Measurements from ENCODE around the gene JSRP1.

Gene JSRP1

GRCh38 chr19:2212861-2213711, 43.1 kb downstream of the JSRP1 start:
- Histone ChIP-seq H2AFZ (no peak overlapping the region), H3K4me3 (ENCODE audit: low read depth, low read length) (no peak overlapping the region), H3K79me2 (no peaks in the 10 kb centered on the region), H3K27me3 (ENCODE audit: control insufficient read depth, insufficient read depth, low read length) (no peaks in the 10 kb centered on the region), H3K9me3 (ENCODE audit: control insufficient read depth, low read length) (no peaks in the 10 kb centered on the region), H3K27ac (no peak overlapping the region), H3K4me1 (no peaks in the 10 kb centered on the region), H3K9ac (no peak overlapping the region), H3K36me3 (ENCODE audit: control insufficient read depth, insufficient read depth, low read length) (no peaks in the 10 kb centered on the region), H3K4me2 (ENCODE audit: low read length) (no peak overlapping the region)
- TF ChIP-seq, protein P1, sequence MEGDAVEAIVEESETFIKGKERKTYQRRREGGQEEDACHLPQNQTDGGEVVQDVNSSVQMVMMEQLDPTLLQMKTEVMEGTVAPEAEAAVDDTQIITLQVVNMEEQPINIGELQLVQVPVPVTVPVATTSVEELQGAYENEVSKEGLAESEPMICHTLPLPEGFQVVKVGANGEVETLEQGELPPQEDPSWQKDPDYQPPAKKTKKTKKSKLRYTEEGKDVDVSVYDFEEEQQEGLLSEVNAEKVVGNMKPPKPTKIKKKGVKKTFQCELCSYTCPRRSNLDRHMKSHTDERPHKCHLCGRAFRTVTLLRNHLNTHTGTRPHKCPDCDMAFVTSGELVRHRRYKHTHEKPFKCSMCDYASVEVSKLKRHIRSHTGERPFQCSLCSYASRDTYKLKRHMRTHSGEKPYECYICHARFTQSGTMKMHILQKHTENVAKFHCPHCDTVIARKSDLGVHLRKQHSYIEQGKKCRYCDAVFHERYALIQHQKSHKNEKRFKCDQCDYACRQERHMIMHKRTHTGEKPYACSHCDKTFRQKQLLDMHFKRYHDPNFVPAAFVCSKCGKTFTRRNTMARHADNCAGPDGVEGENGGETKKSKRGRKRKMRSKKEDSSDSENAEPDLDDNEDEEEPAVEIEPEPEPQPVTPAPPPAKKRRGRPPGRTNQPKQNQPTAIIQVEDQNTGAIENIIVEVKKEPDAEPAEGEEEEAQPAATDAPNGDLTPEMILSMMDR (IDR thresholded peaks at IDR 0.05) = no peak

- TF ChIP-seq, protein P1 (IDR thresholded peaks at IDR 0.05) = no peak
Measured at GRCh38 chr19:2210987-2211740, 45.1 kb downstream of the JSRP1 start.

GRCh38 chr19:2210206-2210605, 46.0 kb downstream of the JSRP1 start:
- H3K79me2 ChIP-seq = peaks cover 6% of the 10 kb centered on the region
- TF ChIP-seq, protein P1 (IDR thresholded peaks at IDR 0.05) = no peak
- no peaks in the 10 kb centered on the region for H3K9me3 ChIP-seq (ENCODE audit: control insufficient read depth, low read length)
- no peak overlapping the region for H2AFZ ChIP-seq
- H3K27ac ChIP-seq = no peak overlapping the region
- H3K36me3 ChIP-seq (ENCODE audit: control insufficient read depth, insufficient read depth, low read length) = no peaks in the 10 kb centered on the region
- no peak overlapping the region for H3K9ac ChIP-seq
- no peaks in the 10 kb centered on the region for H3K4me1 ChIP-seq
- H3K4me2 ChIP-seq (ENCODE audit: low read length) = no peak overlapping the region
- no peak overlapping the region for H3K4me3 ChIP-seq (ENCODE audit: low read depth, low read length)
- no peaks in the 10 kb centered on the region for H3K27me3 ChIP-seq (ENCODE audit: control insufficient read depth, insufficient read depth, low read length)

More at GRCh38 chr19:2210987-2211740, 45.1 kb downstream of the JSRP1 start:
- Histone ChIP-seq H3K4me1 (no peaks in the 10 kb centered on the region), H3K27me3 (ENCODE audit: control insufficient read depth, insufficient read depth, low read length) (no peaks in the 10 kb centered on the region), H3K9ac (no peak overlapping the region), H3K27ac (no peak overlapping the region), H2AFZ (no peak overlapping the region), H3K9me3 (ENCODE audit: control insufficient read depth, low read length) (no peaks in the 10 kb centered on the region), H3K4me3 (ENCODE audit: low read depth, low read length) (no peak overlapping the region), H3K36me3 (ENCODE audit: control insufficient read depth, insufficient read depth, low read length) (no peaks in the 10 kb centered on the region), H3K4me2 (ENCODE audit: low read length) (no peak overlapping the region), H3K79me2 (peaks cover 6% of the 10 kb centered on the region)

DNA sequence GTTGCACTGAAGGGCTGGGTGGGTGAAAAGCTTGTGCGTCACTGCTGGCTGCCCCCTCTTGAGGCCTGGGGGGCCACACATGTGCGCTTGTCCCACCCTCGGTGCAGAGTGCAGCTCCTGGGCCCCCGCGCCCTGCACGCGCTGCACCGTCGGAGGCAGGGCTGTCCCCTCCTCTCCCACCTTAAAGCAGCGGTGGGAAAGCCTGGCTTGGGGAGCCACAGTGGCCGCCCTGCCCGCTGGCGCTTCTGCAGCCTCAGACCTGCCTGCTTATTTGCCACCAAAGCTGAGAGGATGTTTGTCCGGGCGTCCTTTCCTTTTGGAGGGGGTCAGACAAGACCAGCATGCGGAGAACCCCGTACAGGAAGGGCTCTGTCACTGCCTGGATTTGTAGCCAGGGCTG, 46.8 kb downstream of the JSRP1 start:
- H3K27ac ChIP-seq = no peak overlapping the region

More for the DNA sequence above, 46.8 kb downstream of the JSRP1 start:
- Histone ChIP-seq H3K4me3 (ENCODE audit: low read depth, low read length) (no peak overlapping the region), H3K27me3 (ENCODE audit: control insufficient read depth, insufficient read depth, low read length) (no peaks in the 10 kb centered on the region), H3K79me2 (peaks cover 6% of the 10 kb centered on the region), H3K4me2 (ENCODE audit: low read length) (no peak overlapping the region), H3K9ac (no peak overlapping the region), H2AFZ (no peak overlapping the region), H3K36me3 (ENCODE audit: control insufficient read depth, insufficient read depth, low read length) (no peaks in the 10 kb centered on the region), H3K9me3 (ENCODE audit: control insufficient read depth, low read length) (no peaks in the 10 kb centered on the region), H3K4me1 (no peaks in the 10 kb centered on the region)
- TF ChIP-seq, protein P1 (IDR thresholded peaks at IDR 0.05) = no peak

All from parathyroid adenoma (tissue), 2 donors.